Chondrocyte (in vitro differentiated cells): ENCODE data around the gene LTA4H. TPM values are rescaled to one million over a fixed set of nuclear protein-coding genes. Genes with fewer than 3 reads are reported as not detected.

Source experiments
- DNase-seq: peaks from one replicate; pipeline ENCODE4 v3.0.0; 2021; ENCODE audit warnings: mixed read lengths, low spot score
- H3K27ac Mint-ChIP-seq: one replicate; pipeline ENCODE4 v1.8.0; 2021; ENCODE audit warnings: mild to moderate bottlenecking, moderate library complexity, mixed read lengths; ENCODE audit not compliant: unreplicated experiment
- H3K27me3 Mint-ChIP-seq: 2 replicates; pipeline ENCODE4 v1.8.0; 2021; ENCODE audit warnings: low read depth, mixed read lengths
- H3K36me3 Mint-ChIP-seq: 2 replicates; pipeline ENCODE4 v1.8.0; 2021; ENCODE audit warnings: low read depth, mixed read lengths
- H3K4me1 Mint-ChIP-seq: 2 replicates; pipeline ENCODE4 v1.8.0; 2021; ENCODE audit warnings: low read depth, mild to moderate bottlenecking, mixed read lengths
- H3K4me3 Mint-ChIP-seq: one replicate; pipeline ENCODE4 v1.8.0; 2021; ENCODE audit warnings: mild to moderate bottlenecking, moderate library complexity, mixed read lengths; ENCODE audit not compliant: unreplicated experiment
- H3K9me3 Mint-ChIP-seq: 2 replicates; pipeline ENCODE4 v1.8.0; 2021; ENCODE audit warnings: low read depth, mixed read lengths
- total RNA-seq: library from RNA; stranded (reverse); gene quantifications from 3 replicates; pipeline ENCODE4 v1.2.1, GENCODE V29; 2021
- TF ChIP-seq, protein P1 (sequence below): fragments of 200-600 bp; sonication (generic); IDR thresholded peaks from 2 replicates; pipeline ENCODE4 v1.5.0; 2021; ENCODE audit warnings: antibody characterized with exemption, mild to moderate bottlenecking, moderate library complexity

LTA4H gene
- total RNA-seq, 1 donor from 2014 or later = 55.0 TPM

DNA sequence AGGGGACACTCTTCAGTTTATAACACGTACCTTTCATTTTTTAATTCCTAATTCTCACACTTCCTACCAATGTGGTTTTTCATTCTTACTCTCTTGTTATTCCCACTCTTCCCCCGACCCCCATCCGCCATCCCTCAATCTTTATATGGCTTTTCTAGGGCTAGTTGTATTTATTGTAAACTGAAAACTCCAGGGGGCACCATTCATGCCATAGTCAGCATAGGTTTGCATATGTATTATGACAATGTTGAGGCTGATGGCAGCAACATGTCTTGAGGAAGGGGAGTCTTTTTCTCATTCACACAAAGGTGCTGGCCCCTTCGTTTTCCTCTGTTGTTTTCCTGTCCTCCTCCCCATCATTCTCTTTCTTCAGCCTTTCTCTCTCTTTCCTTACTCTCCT lies 27.7 kb upstream of the LTA4H start:
- no peak for DNase-seq
- TF ChIP-seq, protein P1, sequence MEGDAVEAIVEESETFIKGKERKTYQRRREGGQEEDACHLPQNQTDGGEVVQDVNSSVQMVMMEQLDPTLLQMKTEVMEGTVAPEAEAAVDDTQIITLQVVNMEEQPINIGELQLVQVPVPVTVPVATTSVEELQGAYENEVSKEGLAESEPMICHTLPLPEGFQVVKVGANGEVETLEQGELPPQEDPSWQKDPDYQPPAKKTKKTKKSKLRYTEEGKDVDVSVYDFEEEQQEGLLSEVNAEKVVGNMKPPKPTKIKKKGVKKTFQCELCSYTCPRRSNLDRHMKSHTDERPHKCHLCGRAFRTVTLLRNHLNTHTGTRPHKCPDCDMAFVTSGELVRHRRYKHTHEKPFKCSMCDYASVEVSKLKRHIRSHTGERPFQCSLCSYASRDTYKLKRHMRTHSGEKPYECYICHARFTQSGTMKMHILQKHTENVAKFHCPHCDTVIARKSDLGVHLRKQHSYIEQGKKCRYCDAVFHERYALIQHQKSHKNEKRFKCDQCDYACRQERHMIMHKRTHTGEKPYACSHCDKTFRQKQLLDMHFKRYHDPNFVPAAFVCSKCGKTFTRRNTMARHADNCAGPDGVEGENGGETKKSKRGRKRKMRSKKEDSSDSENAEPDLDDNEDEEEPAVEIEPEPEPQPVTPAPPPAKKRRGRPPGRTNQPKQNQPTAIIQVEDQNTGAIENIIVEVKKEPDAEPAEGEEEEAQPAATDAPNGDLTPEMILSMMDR = peak; percentile 69
- no peak overlapping the region for H3K4me3 Mint-ChIP-seq
- H3K9me3 Mint-ChIP-seq = no peaks in the 10 kb centered on the region
- peaks cover 5% of the 10 kb centered on the region for H3K4me1 Mint-ChIP-seq
- H3K36me3 Mint-ChIP-seq = no peaks in the 10 kb centered on the region
- H3K27ac Mint-ChIP-seq = no peak overlapping the region
- no peaks in the 10 kb centered on the region for H3K27me3 Mint-ChIP-seq

DNA sequence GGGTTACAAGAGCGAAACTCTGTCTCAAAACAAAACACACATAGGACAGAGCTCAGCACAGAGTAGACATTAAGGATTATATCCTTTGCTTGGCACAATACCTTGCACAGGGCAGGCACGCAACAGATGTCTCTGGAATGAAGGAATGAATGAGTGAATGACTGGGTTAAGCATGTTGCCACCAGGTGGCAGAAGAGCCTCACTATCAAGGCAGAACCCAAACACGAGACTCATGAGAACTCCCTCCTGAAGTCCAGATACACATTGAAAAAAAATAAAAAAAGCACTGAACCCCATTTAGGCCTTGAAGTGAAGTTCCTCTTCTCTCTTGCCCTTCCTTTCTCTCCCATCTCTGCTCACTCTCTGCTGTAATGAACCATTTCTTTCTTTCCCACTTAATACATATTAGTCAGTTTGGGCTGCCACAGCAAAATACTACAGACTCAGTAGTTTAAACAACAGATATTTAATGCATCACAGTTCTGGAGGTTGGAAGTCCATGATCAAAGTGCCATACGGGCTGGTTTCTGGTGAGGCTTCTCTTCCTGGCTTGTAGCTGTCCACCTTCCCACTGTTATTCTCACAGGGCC lies 26.6 kb upstream of the LTA4H start:
- TF ChIP-seq, protein P1 = peak; percentile 97
- Mint-ChIP-seq H3K4me3 (no peak overlapping the region), H3K27ac (no peak overlapping the region), H3K9me3 (peaks cover 4% of the 10 kb centered on the region), H3K4me1 (peaks cover 5% of the 10 kb centered on the region), H3K36me3 (no peaks in the 10 kb centered on the region), H3K27me3 (no peaks in the 10 kb centered on the region)
- DNase-seq = no peak

DNA sequence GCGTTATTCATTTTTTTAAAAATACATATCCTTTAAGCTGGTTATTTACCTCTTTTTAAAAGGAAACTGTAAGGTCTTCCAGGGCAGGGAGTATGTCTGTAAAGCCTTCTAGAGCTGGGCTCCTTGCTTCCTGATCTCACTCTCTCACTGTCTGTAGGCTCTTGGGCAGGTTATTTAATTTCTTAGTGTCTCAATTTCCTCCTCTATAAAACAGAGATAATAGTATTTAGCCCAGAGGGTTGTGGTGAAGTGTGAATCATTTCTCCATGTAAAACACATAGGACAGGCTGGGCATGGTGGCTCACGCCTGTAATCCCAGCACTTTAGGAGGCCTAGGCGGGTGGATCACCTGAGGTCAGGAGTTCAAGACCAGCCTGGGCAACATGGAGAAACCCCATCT lies 25.9 kb upstream of the LTA4H start:
- H3K27ac Mint-ChIP-seq = no peak overlapping the region
- TF ChIP-seq, protein P1 = no peak
- H3K9me3 Mint-ChIP-seq = peaks cover 9% of the 10 kb centered on the region
- peaks cover 5% of the 10 kb centered on the region for H3K4me1 Mint-ChIP-seq
- H3K36me3 Mint-ChIP-seq = no peaks in the 10 kb centered on the region
- DNase-seq = no peak
- no peaks in the 10 kb centered on the region for H3K27me3 Mint-ChIP-seq
- no peak overlapping the region for H3K4me3 Mint-ChIP-seq

DNA sequence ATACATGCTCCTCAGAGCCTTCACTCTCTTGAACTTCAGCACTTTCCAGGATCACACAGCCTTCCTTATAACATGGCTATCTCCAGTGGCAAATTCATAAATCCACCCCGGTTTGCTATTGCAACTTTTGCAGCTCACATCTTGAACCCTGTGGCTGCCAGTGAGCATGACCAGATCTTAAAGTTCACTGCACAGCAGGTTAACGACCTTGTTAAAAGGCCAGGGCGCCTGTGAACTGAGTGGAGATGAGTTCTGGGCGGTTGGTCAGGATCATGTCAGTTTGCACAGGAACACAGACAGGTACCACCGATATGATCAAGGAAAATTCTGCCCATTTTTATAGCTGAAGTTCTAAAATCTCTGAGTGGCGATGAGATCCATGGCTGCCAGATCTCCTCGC lies 24.7 kb upstream of the LTA4H start:
- DNase-seq = no peak
- Mint-ChIP-seq H3K9me3 (peaks cover 11% of the 10 kb centered on the region), H3K27me3 (no peaks in the 10 kb centered on the region), H3K27ac (peak overlapping the region; percentile 29), H3K4me1 (peaks cover 5% of the 10 kb centered on the region), H3K4me3 (no peak overlapping the region), H3K36me3 (no peaks in the 10 kb centered on the region)
- TF ChIP-seq, protein P1 = no peak

DNA sequence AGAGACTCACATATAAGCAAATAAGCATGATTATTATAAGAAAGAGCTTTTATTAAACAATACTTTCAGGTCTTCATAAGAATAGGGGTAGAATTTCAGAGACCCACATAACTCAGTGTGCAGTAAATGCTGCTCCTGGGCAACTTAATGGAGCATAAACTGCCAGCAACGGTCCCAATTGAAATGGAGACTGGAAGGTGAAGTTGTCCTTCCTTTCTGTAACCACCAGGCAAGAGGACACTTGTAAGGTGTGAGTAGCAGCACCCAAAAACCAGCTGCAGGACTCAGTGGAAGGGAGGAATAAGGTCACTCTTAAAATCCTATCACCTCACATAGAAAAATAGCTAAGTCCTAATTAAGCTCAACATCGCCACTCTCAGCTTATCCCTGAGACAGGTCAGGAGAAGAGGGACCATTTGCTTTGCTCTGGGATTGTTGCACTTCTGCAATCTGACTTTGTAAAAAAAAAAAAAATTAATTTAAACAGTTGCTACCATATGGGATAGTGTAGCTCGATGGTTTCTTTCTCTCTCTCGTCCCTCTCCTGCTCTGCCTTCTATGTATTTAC lies 22.7 kb upstream of the LTA4H start:
- H3K4me3 Mint-ChIP-seq = no peak overlapping the region
- H3K27ac Mint-ChIP-seq = no peak overlapping the region
- H3K4me1 Mint-ChIP-seq = peaks cover 5% of the 10 kb centered on the region
- no peaks in the 10 kb centered on the region for H3K27me3 Mint-ChIP-seq
- H3K9me3 Mint-ChIP-seq = peaks cover 11% of the 10 kb centered on the region
- no peaks in the 10 kb centered on the region for H3K36me3 Mint-ChIP-seq
- TF ChIP-seq, protein P1 = no peak
- DNase-seq = no peak
